ENCODE data around the gene COX19.

GRCh38 chr7:1016577-1017531 lies 41.5 kb upstream of the COX19 start:
- TF ChIP-seq EZH2 (IDR thresholded peaks at IDR 0.05; ENCODE audit: borderline replicate concordance, low read depth, low read length, severe bottlenecking) (no peak), CTCF (IDR thresholded peaks at IDR 0.05; ENCODE audit: extremely low read depth in 1 of 2, insufficient read depth in 1 of 2, low read depth in 1 of 2, low read length in 2 of 2) (no peak), MYC (IDR thresholded peaks at IDR 0.05; ENCODE audit: low read depth, low read length) (no peak), JUN (IDR thresholded peaks at IDR 0.05; ENCODE audit: borderline replicate concordance, insufficient read depth, insufficient read length, low read depth) (no peak), POLR2A (IDR thresholded peaks at IDR 0.05; ENCODE audit: low read depth, low read length) (no peak), GATA2 (IDR thresholded peaks at IDR 0.05; ENCODE audit: insufficient read depth, insufficient read length, low read depth, low read length) (no peak), POLR2AphosphoS5 (IDR thresholded peaks at IDR 0.05; ENCODE audit: insufficient read depth, low read depth, low read length) (no peak), FOS (IDR thresholded peaks at IDR 0.05; ENCODE audit: borderline replicate concordance, insufficient read depth, low read length) (no peak)
- TF ChIP-seq, protein P1, sequence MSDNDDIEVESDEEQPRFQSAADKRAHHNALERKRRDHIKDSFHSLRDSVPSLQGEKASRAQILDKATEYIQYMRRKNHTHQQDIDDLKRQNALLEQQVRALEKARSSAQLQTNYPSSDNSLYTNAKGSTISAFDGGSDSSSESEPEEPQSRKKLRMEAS (IDR thresholded peaks at IDR 0.05; ENCODE audit: insufficient read depth, insufficient read length): no peak
